GM12892 (cell line): Measurements from ENCODE around the gene TMEM63A.
"Not testable (repeated sequence)": the region's sequence is repeated elsewhere in the genome, so short reads cannot be mapped to it uniquely, and the experiment has no call there.

Experiments
- DNase-seq: peaks from one replicate; pipeline ENCODE4 v3.0.0; 2011; ENCODE audit not compliant: insufficient read length
- FAIRE-seq: peaks from 2 replicates; lab custom pipeline; 2011; peaks lifted over from hg19 to GRCh38; lab: Jason Lieb, UNC
- POLR2A ChIP-seq: IDR thresholded peaks from 2 replicates; pipeline ENCODE4 v1.6.1; 2011; ENCODE audit warnings: low read depth, low read length, control low read depth
- POLR2AphosphoS5 ChIP-seq: IDR thresholded peaks from 2 replicates; pipeline ENCODE4 v1.6.1; 2011; ENCODE audit warnings: low read depth, low read length, control low read depth
- TAF1 ChIP-seq: IDR thresholded peaks from 2 replicates; pipeline ENCODE4 v1.6.1; 2011; ENCODE audit warnings: low read depth, mild to moderate bottlenecking, control low read depth, low read length, borderline replicate concordance

Gene TMEM63A

DNA sequence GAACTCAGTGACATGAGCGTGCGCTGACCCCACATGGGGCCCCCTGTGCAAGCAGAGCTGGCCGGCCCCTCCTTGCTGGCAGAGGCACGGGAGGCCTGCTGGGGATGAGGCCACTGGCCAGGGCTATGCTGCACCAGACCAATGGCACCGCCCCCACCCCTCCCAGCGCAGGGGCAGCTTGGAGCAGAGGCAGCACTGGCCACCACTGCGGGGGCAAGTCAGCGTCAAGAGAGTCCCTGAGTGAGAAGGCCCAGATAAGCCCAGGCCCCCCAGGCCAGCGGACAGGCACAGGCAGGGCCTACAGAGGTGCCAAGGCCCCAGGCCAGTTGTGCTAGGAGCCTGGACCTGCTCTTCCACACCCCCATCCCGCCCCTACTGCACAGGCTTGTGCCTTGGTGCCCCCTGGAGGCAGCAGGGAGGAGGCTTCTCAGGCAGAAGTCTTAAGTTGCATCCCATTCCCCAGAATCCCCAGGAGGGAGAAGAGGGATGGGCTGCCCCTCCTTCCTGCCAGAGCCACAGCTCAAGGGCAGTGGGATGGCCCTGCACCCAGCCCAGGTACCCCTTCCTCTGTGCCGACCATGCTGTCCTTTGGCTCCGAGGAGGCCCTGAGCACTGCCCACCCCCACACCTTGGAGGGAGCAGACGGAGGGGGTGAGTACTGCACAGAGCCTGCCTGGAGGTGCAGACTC lies 36.5 kb downstream of the TMEM63A start:
- FAIRE-seq (no peak), DNase-seq (no peak)

DNA sequence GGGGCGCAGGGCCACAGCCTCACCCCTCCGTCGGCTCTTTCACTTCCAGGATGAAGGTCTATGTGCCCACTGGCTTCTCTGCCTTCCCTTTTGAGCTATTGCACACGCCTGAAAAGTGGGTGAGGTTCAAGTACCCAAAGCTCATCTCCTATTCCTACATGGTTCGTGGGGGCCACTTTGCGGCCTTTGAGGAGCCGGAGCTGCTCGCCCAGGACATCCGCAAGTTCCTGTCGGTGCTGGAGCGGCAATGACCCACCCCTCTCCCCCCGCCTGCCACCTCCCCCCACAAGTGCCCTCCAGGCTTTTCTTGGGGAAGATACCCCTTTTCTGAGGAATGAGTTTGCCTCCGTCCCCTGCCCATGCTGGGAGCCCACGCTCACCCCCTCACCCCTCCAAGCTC lies 37.1 kb downstream of the TMEM63A start:
- FAIRE-seq, result no peak
- no peak for DNase-seq
- TF ChIP-seq POLR2AphosphoS5 (no peak), TAF1 (no peak), POLR2A (no peak)

More for the DNA sequence above, 36.5 kb downstream of the TMEM63A start:
- TF ChIP-seq TAF1 (no peak), POLR2A (no peak), POLR2AphosphoS5 (no peak)

DNA sequence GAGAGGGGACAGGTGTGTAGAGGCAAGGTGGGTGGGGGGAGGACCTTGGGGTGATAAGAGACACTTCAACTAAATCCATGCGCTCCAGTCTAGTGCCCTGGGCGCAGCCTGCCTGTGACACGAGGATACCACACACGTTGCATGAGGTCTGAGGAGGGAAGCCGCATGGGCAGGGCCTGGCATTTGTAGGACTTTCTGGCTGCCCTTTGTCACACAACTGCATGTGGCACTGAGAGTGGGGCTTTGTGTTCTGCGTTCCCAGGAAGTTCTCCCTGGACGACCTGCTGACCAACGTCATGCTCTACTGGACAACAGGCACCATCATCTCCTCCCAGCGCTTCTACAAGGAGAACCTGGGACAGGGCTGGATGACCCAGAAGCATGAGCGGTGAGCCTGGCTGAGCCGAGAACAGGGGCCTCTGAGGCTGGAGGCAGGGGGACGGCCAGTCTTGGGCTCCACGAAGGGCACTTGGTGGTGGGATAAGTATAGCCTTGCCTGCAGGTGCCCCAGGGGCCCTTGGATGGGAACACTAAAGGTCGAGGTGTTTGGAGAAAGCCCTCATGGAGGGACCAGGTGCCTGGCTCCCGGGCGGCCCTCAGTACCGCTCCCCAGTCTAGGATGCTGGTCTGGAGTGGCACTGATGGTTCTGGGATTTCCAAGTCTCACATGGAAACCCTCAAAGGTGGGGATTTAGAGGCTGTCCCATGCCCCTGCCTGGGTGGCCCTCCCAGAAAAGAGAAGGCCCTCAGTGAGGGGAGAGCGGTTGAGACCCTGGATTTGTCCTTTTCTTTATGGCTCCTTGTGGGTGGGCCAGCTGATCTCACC lies 37.7 kb downstream of the TMEM63A start:
- DNase-seq (no peak), FAIRE-seq (no peak)
- TF ChIP-seq POLR2AphosphoS5 (no peak), POLR2A (no peak), TAF1 (no peak)

DNA sequence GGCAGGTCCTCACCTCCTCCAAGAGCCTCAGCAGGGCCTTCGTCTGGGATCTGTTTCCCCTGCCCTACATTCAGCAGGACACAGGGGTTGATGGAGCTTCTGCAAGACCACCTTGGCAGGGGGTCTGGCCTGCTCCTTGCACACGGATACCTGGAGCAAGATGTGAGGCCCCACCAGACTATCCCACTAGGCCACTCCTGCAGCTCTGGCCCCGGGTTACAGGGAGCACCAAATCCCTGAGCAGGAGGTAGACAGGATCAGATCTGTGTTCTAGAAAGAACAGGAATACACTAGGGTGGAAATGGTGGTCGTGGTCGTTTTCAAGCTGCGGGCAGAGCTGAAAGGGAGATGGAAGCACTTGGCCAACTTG lies 38.8 kb downstream of the TMEM63A start:
- TF ChIP-seq POLR2AphosphoS5 (no peak), POLR2A (no peak), TAF1 (no peak)
- DNase-seq, result no peak
- no peak for FAIRE-seq

DNA sequence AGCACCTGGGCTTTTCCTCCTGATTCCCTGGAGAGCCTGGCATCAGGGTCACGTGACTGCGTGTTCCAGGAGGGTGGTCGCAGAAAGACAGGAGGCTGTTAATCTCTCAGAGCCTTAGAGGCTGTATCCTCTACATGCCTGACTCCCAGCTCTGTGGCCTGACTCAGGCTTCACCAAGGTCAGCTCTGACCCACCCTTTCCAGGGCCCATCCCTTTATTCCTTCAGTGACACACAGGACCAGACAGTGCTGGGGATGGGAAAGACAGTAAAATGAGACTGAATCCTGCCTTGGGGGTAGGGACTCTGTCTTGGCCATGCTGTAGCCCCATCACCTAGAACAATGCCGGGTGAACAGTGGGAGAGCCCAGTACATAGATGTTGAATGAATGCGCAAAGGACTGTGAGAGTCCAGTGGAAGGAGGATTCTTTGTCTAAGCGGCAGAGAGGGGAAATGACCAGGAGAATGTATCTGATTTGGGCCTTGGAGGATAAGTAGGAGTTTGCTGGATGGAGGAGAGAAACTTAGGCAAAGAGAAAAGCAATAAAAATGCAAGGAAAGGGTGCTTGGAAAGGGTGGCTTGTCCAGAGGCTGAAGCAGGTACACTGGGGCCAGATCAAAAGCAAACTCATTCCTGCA lies 39.3 kb downstream of the TMEM63A start:
- FAIRE-seq, result no peak
- no peak for TF ChIP-seq POLR2AphosphoS5
- no peak for DNase-seq

DNA sequence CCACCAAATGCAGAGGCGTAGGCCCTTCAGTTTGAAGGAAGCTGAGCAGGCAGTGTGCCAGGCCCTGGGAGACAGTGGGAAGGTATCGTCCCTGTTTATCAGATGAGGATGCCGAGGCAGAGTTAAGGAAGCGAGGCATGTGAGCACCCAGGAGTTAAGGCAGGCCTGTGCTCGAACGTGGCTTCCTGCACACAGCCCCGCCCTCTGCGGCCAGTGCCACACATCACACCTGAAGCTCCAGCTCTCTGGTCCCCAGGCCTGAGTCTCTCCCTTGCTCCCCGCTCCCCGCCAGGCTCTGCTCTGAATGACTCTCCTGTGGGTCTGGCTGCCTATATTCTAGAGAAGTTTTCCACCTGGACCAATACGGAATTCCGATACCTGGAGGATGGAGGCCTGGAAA lies 40.1 kb downstream of the TMEM63A start:
- no peak for DNase-seq
- FAIRE-seq, result no peak
- 0 out of 2 replicates have a peak, but pooled peaks have one; percentile 15 for TF ChIP-seq POLR2A
- TF ChIP-seq POLR2AphosphoS5, result no peak

DNA sequence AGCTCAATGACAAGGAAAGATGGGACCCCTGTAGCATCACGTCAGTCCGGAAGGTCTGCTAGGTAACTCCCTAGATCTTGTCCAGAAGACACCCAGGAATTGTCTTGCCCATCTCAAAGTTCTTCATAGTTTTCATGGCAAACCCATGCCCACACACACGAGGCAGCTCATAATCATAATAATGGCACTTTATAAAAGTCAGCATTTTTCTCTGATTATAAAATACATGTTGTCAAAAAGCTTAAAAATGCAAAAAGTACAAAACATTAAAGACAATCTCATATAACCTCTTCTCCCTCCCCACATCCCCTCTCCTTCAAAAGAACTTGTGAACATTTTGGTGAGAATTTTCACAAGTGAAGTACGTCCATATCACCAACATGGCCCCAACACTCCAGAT lies 41.5 kb downstream of the TMEM63A start:
- no peak for FAIRE-seq
- no peak for TF ChIP-seq POLR2A
- no peak for TF ChIP-seq POLR2AphosphoS5
- TF ChIP-seq TAF1, result no peak
- DNase-seq, result no peak

DNA sequence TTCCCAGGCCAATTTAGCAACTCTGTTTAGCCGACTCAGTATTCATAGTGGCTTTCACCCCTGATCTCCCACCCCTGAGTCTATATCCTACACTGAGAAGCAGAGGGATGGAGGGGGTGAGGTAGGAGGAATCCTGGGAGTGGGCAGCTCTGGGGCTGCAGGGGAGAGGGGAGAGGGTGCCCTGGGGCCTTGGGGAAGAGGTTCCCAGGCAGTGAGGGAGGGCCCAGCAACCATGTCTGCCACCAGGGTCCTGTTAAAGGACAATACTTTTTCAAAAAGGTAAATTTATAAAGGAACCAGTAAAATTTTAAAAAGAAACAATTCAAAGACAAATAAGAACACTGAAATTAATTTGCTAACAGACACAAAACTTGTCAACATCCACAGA lies 42.0 kb downstream of the TMEM63A start:
- no peak for DNase-seq
- no peak for TF ChIP-seq TAF1
- TF ChIP-seq POLR2A, result no peak
- TF ChIP-seq POLR2AphosphoS5, result no peak

DNA sequence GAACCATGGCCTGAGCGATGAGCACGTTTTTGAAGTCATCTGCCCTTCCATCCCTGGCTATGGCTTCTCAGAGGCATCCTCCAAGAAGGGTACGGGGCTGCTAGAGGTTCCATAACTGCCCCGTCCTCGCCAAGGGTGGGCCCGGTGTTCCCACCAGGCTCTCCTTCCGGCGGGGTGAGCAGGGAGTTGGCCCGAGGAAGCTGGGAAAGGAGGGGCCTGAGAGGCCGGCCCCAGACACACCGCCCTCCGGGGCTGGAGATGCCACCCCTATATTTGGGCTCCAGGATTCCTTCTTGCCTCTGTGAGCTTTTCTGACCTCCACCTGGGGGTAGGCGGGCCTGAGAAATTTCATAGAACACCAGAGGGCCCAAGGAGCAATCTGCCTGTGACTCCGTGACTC lies 43.4 kb downstream of the TMEM63A start:
- no peak for TF ChIP-seq POLR2A
- TF ChIP-seq POLR2AphosphoS5, result no peak
- DNase-seq, result no peak
- FAIRE-seq, result no peak

More for the DNA sequence above, 42.0 kb downstream of the TMEM63A start:
- FAIRE-seq, result no peak

DNA sequence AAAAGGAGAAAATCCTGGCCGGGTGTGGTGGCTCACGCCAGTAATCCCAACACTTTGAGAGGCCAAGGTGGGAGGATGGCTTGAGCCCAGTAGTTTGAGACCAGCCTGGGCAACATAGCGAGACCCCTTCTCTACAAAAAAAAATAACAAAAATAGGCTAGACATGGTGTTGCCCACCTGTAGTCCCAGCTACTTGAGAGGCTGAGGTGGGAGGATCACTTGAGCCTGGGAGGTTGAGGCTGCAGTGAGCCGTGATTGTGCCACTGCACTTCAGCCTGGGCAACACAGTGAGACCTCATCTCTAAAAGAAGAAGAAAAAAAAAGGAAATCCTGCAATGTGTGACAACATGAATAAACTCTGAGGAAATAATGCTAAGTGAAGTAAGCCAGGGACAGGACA lies 45.9 kb downstream of the TMEM63A start:
- FAIRE-seq, DNase-seq: not testable (repeated sequence)

DNA sequence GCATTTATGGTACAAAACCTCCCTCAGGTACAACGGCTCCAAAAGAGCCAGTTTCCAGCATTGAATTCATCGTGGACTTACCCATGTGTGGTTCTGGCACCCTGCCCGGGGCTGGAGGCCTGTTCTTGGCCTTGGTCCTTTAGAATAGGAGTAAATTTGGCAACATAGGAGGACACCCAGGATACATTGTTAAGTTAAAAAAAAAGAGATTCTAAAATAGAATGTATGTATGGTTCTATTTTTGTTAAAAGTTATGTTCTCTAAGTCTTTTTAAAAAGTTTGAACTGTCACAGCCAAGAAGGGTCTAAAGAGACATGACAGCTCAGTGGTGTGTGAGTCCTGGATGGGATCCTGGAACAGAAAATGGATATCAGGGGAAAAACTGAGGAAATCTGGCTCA lies 46.3 kb downstream of the TMEM63A start:
- FAIRE-seq (no peak), DNase-seq (no peak)
- TF ChIP-seq POLR2AphosphoS5 (no peak), TAF1 (no peak), POLR2A (no peak)

DNA sequence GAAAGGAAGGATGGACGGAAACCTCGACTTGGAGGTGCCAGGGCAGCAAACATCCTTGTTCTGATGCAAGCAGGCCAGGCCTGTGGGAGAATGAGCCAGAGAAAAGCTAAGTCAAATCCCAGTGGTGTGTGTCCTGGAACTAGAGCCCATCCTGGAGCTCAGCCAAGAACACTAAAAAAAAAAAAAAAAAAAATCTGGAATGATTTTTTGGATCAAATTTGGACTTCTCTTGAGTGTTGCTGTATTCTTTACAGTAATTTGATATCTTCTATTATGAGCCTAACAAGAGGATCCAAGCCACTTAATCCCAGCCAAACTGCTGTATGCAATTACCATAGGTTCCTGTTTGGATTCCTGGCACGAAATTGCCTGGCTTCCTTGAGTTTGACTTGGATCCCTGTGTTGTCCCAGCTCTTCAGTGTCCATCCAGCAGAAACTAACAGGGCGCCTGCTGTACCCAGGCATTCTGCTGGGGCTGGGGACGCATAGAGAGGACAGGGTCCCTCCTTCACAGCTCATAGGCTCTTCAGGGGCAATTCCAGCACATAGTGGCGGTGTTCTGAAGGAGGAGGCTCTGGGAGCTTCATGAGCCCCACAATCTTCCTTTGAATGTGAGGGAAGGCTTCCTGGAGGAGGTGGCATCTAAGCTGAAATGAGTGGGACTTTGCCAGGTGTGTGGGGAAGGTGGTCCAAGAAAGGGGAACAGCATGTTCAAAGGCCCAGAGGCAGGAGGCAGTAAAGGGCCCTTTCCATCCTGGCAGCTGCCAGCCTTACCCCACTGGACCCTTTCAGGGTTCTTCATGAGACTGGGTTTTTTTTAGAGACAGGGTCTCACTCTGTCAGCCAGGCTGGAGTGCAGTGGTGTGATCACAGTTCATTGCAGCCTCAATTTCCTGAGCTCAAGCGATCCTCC lies 47.5 kb downstream of the TMEM63A start:
- DNase-seq (no peak), FAIRE-seq (no peak)
- TF ChIP-seq POLR2AphosphoS5, result no peak

DNA sequence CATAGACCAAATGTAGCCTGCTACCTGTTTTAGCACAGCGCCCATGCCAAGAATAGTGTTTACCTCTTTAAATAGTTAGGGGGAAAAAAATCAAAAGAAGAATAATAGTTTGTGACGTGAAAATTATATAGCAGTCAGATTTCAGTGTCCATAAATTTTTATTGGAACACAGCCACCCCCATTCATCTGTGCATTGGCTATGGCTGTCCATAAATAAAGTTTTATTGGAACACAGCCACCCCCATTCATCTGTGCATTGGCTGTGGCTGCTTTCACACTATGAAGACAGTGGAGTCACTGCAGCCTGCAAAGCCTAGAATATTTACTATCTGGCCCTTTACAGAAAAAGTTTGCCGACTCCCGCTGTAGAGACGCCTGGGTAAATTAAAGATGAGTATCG lies 51.3 kb downstream of the TMEM63A start:
- FAIRE-seq, result no peak

More for the DNA sequence above, 51.3 kb downstream of the TMEM63A start:
- TF ChIP-seq TAF1 (no peak), POLR2A (no peak), POLR2AphosphoS5 (no peak)
- no peak for DNase-seq
